Measurements from ENCODE around the gene CDH5. TPM values are rescaled to one million over a fixed set of nuclear protein-coding genes. Genes with fewer than 3 reads are reported as not detected.

Gene CDH5
- total and polyA plus RNA-seq, 2 of the 13 experiments (the other 11 are each of a cell fraction or from before 2014, with no cell fraction given): 0.71 to 1.1 TPM

- TF ChIP-seq AHDC1 (CRISPR knock-in tag; IDR thresholded peaks at IDR 0.05; ENCODE audit: borderline replicate concordance) (peak; percentile 79; the same call in 1 of the 2 replicates), BCL3 (CRISPR knock-in tag; IDR thresholded peaks at IDR 0.05) (no peak), ZNF34 (CRISPR knock-in tag; IDR thresholded peaks at IDR 0.05; ENCODE audit: borderline replicate concordance) (no peak), ZNF460 (CRISPR knock-in tag; IDR thresholded peaks at IDR 0.05; ENCODE audit: borderline replicate concordance) (no peak), RBFOX2 (IDR thresholded peaks at IDR 0.05; ENCODE audit: low read depth, low read length) (peak; percentile 32; the same call in 1 of the 2 replicates), HOXA7 (CRISPR knock-in tag; IDR thresholded peaks at IDR 0.05) (no peak), SIN3A (IDR thresholded peaks at IDR 0.05; ENCODE audit: borderline replicate concordance, low read depth, low read length) (peak; percentile 57; the same call in 1 of the 2 replicates), IRF1 (CRISPR knock-in tag; IDR thresholded peaks at IDR 0.05; ENCODE audit: low read depth) (0 out of 2 replicates have a peak, but pooled peaks have one; percentile 46), ATF7 (IDR thresholded peaks at IDR 0.05) (no peak), ATF7 (CRISPR knock-in tag; IDR thresholded peaks at IDR 0.05) (no peak), ZNF614 (CRISPR knock-in tag; IDR thresholded peaks at IDR 0.05; ENCODE audit: borderline replicate concordance) (0 out of 2 replicates have a peak, but pooled peaks have one; percentile 23), ZNF512 (CRISPR knock-in tag; IDR thresholded peaks at IDR 0.05) (no peak), ZNF414 (CRISPR knock-in tag; IDR thresholded peaks at IDR 0.05) (0 out of 2 replicates have a peak, but pooled peaks have one; percentile 57), ZNF20 (CRISPR knock-in tag; IDR thresholded peaks at IDR 0.05) (no peak), HHEX (CRISPR knock-in tag; IDR thresholded peaks at IDR 0.05) (no peak), POLR2AphosphoS2 (IDR thresholded peaks at IDR 0.05; ENCODE audit: low read depth, low read length) (no peak)
These were observed 41.9 kb downstream of the CDH5 start (continued) for GRCh38 chr16:66408163-66409048.

Measured in HepG2 (cell line).